Ammon's horn (tissue), 1 donor: Measurements from ENCODE around the gene ADPGK.

Experiments used
- DNase-seq: peaks from one replicate; pipeline ENCODE4 v3.0.0-alpha.2; 2016; ENCODE audit warnings: low spot score

ADPGK gene

GRCh38 chr15:72790302-72790910 lies 6.8 kb upstream of the ADPGK start:
- DNase-seq: no peak

DNA sequence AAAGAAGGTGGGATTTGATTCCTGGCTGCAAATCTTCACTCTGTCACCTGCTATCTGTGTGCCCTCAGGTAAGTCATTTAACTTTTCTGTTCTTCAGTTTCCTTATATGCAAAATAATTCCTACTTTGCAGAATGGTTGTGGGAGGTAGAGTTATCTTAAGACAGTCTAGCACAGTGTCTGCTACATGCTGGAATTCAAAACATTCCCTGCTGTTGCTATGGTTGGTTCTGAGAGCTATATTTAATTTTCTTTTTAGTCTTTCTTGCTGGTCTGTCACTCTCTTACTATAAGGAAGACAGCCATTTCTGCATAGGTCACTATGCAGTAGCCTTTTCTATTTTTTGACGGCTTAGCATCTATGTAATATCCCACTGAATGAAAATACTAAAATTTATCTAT lies 4.0 kb upstream of the ADPGK start:
- DNase-seq: no peak

GRCh38 chr15:72786676-72787345 lies 3.3 kb upstream of the ADPGK start:
- DNase-seq: peak; percentile 39

DNA sequence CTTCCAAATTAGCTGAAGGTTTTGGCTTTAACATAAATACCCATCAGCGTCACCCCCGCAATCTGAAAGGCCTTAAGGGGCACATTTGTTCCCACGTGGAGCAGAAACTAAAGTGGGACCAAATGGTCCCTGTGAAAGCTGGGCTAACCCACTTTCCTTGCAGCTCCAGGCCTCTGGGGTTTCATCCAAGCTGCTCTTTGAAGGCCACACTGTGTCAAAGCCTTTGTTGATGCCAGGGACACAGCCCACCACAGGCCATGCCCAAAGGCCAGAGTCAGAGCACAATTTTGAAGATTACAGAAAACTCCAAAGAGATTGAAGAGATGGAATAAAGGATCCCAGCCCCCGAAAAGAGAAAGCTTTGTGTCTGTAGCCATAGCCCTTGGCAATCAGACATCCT lies 2.7 kb upstream of the ADPGK start:
- peak; percentile 29 for DNase-seq

- DNase-seq: no peak
These were observed 2.3 kb upstream of the ADPGK start for GRCh38 chr15:72785841-72786240.

DNA sequence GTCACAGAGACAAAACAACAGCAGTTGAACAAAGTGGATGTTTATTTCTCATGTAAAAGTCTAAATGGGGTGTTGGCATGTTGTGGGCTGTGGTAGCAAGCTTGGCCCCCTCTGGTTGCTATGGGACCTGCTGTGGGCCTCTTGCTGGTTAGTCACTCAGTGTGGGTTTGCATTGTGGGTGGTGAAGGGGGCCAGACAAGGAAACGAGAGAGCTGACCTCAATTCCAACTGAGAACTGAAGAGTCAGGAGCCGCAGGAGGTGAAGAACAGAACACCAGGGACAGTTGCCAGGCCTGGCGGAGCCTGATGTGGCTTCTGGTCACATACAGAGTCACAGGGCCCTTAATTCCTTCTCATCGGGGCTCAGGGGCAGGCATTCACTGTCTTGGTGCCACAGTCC lies 1.9 kb upstream of the ADPGK start:
- DNase-seq: peak; percentile 52

- DNase-seq: no peak
These were observed 908 bp upstream of the ADPGK start for GRCh38 chr15:72784456-72784876.

DNA sequence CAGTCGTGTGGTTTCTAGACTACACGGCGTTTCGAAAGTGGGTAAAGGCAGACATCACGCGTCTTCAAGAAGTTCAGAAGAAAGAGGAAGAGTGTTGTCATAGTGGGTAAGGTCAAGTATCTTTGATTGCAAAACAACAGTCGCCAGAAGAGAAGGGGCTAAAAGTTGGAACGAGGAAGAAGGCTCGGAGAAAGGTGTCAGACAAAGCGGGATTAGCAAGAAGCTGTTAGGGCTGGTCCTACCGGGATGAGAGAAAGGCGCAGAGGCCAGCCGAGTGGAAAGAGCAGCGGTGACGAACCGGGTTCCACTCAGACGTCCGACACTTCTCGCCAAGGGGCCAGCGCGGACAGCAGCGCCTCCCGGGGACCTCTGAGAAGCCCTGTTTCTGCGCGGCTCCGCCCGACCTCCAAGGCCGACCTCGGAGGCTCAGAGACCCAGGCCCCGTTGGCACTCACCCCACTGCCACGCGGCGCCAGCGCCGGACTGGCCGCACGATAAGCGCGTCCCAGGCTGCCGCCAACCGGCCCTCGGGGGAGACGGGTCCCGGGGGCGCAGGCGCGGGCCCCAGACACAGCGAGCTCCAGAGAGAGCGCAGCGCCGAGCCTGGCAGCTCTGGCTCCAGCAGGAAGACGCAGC lies 436 bp downstream of the ADPGK start:
- peak; percentile 65 for DNase-seq

- no peak for DNase-seq
These were observed 1.1 kb downstream of the ADPGK start for GRCh38 chr15:72782274-72783003.

GRCh38 chr15:72781631-72782030 lies 1.9 kb downstream of the ADPGK start:
- DNase-seq: no peak

- DNase-seq: peak; percentile 13
These were observed 4.8 kb downstream of the ADPGK start for GRCh38 chr15:72778796-72779195.

- DNase-seq: no peak
These were observed 8.7 kb downstream of the ADPGK start for GRCh38 chr15:72774696-72775383.

DNA sequence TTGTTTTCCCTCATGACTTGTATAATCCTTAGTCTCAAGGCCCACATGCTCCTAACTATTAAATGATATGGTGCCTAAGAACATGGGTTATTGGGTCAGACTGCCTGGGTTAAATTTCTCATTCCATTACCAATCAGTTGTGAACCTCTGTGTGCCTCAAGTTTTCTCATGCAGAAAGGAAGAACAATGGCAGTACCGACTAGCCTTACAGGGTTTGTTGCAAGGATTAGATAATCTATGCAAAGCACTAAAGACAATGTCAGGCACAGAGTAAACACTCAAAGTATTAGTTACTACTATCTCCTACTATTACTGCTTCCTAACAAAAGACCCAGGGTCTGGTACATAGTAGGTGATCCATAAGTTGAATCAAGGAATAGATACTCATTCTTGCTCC lies 12.2 kb downstream of the ADPGK start:
- DNase-seq: no peak

DNA sequence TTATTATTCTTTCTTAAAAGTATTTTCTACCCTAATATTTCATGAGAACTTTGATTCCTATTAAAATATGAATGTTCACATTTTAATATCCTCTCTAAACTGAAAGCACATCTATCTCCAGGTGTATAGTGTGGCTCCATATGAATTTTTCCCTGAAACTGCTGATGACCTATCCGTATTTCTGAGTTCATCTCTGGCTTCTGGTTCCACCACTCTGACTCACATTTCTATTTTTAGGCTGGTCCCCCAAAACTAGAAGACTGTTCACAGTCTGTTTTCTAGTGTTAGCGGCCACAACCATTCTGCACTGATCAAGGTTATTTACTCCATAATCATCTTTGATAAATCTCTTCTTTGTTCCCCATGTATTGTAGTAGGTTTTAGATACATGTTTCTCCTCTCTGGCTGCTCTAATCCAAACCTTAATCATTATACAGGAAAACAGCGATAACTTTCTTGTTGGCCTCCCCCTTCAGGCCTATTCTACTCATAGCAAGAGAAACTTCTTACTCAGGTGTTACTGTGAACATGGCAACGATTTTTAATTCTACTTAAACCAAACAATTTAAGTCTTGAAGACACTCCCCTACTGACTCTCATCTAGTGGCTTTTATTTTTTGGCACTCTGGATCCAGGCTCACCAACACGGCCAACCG lies 12.8 kb downstream of the ADPGK start:
- no peak for DNase-seq

DNA sequence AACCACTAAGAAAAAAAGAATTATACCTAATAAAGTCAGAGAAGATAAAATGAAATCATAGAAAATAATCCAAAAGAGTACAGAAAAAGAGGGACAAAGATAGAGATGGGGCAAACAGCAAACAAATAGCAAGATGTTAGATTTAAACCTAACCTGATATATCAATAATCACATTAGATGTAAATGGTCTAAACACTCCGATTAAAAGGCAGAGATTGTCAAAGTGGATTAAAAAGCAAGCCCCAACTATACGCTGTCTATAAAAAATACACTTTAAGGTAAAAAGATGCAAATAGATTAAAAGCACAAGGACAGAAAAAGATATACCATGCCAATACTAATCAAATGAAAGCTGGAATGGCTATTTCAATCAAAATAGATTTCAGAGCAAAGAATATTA lies 16.8 kb downstream of the ADPGK start:
- no peak for DNase-seq

DNA sequence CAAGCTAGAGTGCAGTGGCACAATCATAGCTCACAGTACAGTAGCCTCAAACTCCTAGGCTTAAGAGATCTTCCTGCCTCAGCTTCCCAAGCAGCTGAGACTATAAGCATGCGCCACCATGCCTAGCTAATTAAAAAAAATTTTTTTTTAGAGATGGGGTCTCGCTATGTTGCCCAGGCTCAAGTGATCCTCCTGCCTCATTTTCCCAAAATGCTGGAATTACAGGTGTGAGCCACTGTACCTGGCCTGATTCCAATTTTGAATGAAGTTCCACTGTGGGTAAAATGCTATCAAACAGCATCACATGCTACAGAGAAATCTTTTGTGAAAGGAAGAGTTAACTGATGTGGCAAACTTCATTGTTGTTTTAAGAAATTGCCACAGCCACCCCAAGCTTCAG lies 17.5 kb downstream of the ADPGK start:
- DNase-seq: no peak

GRCh38 chr15:72764656-72765055 lies 18.9 kb downstream of the ADPGK start:
- no peak for DNase-seq

DNA sequence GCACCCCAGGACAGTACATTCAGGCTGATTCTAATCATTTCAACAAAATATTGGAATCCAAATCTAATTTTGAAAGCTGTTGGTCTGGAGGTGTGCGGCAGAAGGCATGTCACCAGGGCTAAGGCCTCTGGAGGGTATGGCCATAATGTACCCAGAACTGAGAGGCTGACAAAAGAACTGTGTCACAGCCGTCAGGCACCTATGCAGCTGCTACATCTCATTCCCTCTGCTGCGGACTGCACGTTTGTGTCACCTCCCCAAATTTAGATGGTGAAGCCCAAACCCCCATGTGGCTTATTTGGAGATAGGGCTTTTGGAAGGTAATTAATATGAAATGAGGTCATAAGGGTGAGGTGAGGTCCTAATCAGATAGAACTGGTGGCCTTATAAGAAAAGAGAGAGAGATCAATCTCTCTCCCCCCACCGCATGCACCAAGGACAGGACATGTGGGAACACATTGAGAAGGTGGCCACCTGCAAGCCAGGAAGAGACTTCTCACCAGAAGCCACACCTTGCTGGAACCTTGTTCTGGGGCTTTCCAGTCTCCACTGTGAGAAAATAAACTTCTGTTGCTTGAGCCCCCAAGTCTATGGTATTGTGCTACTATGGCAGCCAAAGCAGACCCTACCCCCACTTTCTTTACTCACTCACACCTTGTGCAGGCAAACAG lies 22.8 kb downstream of the ADPGK start:
- no peak for DNase-seq

DNA sequence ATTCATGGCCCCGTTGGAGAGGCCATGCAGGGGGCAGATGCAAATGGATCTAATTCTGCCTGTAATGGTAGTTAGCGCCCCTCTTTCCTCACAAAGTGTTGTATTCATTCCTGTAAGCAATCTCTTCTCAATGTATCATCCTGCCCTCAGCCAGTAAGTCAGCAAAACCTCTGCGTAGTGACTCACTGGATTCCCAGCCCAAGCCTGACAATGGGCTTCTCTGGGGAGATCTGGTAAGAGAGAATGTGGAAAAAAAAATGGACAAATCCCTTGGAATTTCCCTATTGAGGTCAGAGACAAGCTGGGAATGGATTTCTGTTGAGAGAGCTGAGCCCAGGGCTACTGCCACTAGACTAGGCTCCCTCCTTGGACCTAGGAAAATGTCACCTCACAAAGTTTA lies 25.4 kb downstream of the ADPGK start:
- no peak for DNase-seq

GRCh38 chr15:72754096-72754495 lies 29.5 kb downstream of the ADPGK start:
- DNase-seq: peak; percentile 48
